WTC11 (cell line): ENCODE results near the gene OSBPL10. TPM values are rescaled to one million over a fixed set of nuclear protein-coding genes. Genes with fewer than 3 reads are reported as not detected.

Source experiments
- ATAC-seq: fragments of 200-7000 bp; cut with Tn5 transposase; 2 replicates; pipeline ENCODE4 v1.10.0; 2021; ENCODE audit warnings: mild to moderate bottlenecking, moderate library complexity
- CTCF ChIA-PET: fragments of 300-600 bp; sonication (Branson Sonifier 250); formaldehyde crosslinking; loops from one replicate; lab custom pipeline; 2021; ENCODE audit warnings: antibody characterized with exemption; lab: Charles Lee
- POLR2A ChIA-PET: fragments of 350-600 bp; sonication (Branson Sonifier 250); formaldehyde crosslinking; loops from one replicate; lab custom pipeline; 2021; ENCODE audit warnings: antibody characterized with exemption; lab: Charles Lee
- DNase-seq: peaks from one replicate; pipeline ENCODE4 v3.0.0; 2021; ENCODE audit warnings: low spot score
- H3K27ac Mint-ChIP-seq: 2 replicates; pipeline ENCODE4 v1.8.0; 2021; ENCODE audit warnings: mixed read lengths
- H3K27me3 Mint-ChIP-seq: 2 replicates; pipeline ENCODE4 v1.8.0; 2021; ENCODE audit warnings: low read depth, mild to moderate bottlenecking, moderate library complexity, mixed read lengths
- H3K36me3 Mint-ChIP-seq: 2 replicates; pipeline ENCODE4 v1.8.0; 2021; ENCODE audit warnings: mixed read lengths
- H3K4me1 Mint-ChIP-seq: 2 replicates; pipeline ENCODE4 v1.8.0; 2022; ENCODE audit warnings: mixed read lengths
- H3K4me3 Mint-ChIP-seq: 2 replicates; pipeline ENCODE4 v1.8.0; 2021; ENCODE audit warnings: mild to moderate bottlenecking, moderate library complexity, mixed read lengths
- H3K9me3 Mint-ChIP-seq: 2 replicates; pipeline ENCODE4 v1.8.0; 2021; ENCODE audit warnings: mixed read lengths
- ETV6 ChIP-seq: sonication (generic); formaldehyde crosslinking; IDR thresholded peaks from 2 replicates; pipeline ENCODE4 v1.8.1; 2022; ENCODE audit warnings: mild to moderate bottlenecking, missing genetic modification reagents
- GTF2I ChIP-seq: fragments of 250-450 bp; sonication (Bioruptor Pico); conservative IDR thresholded peaks from 2 replicates; pipeline ENCODE4 v1.4.0; 2021; ENCODE audit warnings: mild to moderate bottlenecking
- MXD4 ChIP-seq: fragments of 250-450 bp; sonication (Bioruptor Pico); IDR thresholded peaks from 2 replicates; pipeline ENCODE4 v1.8.0; 2021; ENCODE audit warnings: mild to moderate bottlenecking, moderate library complexity, borderline replicate concordance
- MYBL2 ChIP-seq: sonication (generic); formaldehyde crosslinking; IDR thresholded peaks from 2 replicates; pipeline ENCODE4 v1.8.1; 2023; ENCODE audit warnings: mild to moderate bottlenecking, moderate library complexity, missing genetic modification reagents
- RELA ChIP-seq: sonication (generic); formaldehyde crosslinking; IDR thresholded peaks from 2 replicates; pipeline ENCODE4 v1.8.1; 2022; ENCODE audit warnings: missing genetic modification reagents, mild to moderate bottlenecking, borderline replicate concordance
- SMAD3 ChIP-seq: sonication (generic); formaldehyde crosslinking; IDR thresholded peaks from 2 replicates; pipeline ENCODE4 v1.8.0; 2022; ENCODE audit warnings: missing genetic modification reagents, mild to moderate bottlenecking, borderline replicate concordance
- SMAD4 ChIP-seq: sonication (generic); formaldehyde crosslinking; IDR thresholded peaks from 2 replicates; pipeline ENCODE4 v1.8.0; 2022; ENCODE audit warnings: mild to moderate bottlenecking, missing genetic modification reagents
- SOX15 ChIP-seq: fragments of 250-450 bp; sonication (Bioruptor Pico); IDR thresholded peaks from 2 replicates; pipeline ENCODE4 v1.9.0; 2021; ENCODE audit warnings: mild to moderate bottlenecking
- TEAD4 ChIP-seq: sonication (generic); formaldehyde crosslinking; IDR thresholded peaks from 2 replicates; pipeline ENCODE4 v1.8.0; 2022; ENCODE audit warnings: mild to moderate bottlenecking, missing genetic modification reagents
- ZNF138 ChIP-seq: sonication (generic); formaldehyde crosslinking; conservative IDR thresholded peaks from 2 replicates; pipeline ENCODE4 v1.8.1; 2022; ENCODE audit warnings: mild to moderate bottlenecking, moderate library complexity, missing genetic modification reagents
- total RNA-seq: library from RNA; stranded (reverse); gene quantifications from 3 replicates; pipeline ENCODE4 v1.2.3, GENCODE V29; 2021
- TF ChIP-seq, protein P1 (sequence below): sonication (generic); formaldehyde crosslinking; IDR thresholded peaks from 2 replicates; pipeline ENCODE4 v1.8.0; 2022; ENCODE audit warnings: mild to moderate bottlenecking, missing genetic modification reagents
- TF ChIP-seq, protein P2 (sequence below): sonication (generic); formaldehyde crosslinking; IDR thresholded peaks from 2 replicates; pipeline ENCODE4 v1.8.1; 2023; ENCODE audit warnings: mild to moderate bottlenecking, moderate library complexity, missing genetic modification reagents
- TF ChIP-seq, protein P3 (sequence below): sonication (generic); formaldehyde crosslinking; IDR thresholded peaks from 2 replicates; pipeline ENCODE4 v1.8.1; 2022; ENCODE audit warnings: mild to moderate bottlenecking, missing genetic modification reagents, moderate library complexity, borderline replicate concordance
- TF ChIP-seq, protein P4 (sequence below): sonication (generic); formaldehyde crosslinking; IDR thresholded peaks from 2 replicates; pipeline ENCODE4 v1.8.1; 2023; ENCODE audit warnings: mild to moderate bottlenecking, missing genetic modification reagents
- TF ChIP-seq, protein P5 (sequence below): sonication (generic); formaldehyde crosslinking; IDR thresholded peaks from 2 replicates; pipeline ENCODE4 v1.8.0; 2023; ENCODE audit warnings: missing genetic modification reagents, mild to moderate bottlenecking, borderline replicate concordance
- TF ChIP-seq, protein P6 (sequence below): sonication (generic); formaldehyde crosslinking; IDR thresholded peaks from 2 replicates; pipeline ENCODE4 v1.8.1; 2023; ENCODE audit warnings: mild to moderate bottlenecking, missing genetic modification reagents, moderate library complexity
- TF ChIP-seq, protein P7 (sequence below): sonication (generic); formaldehyde crosslinking; IDR thresholded peaks from 2 replicates; pipeline ENCODE4 v1.8.1; 2023; ENCODE audit warnings: mild to moderate bottlenecking, missing genetic modification reagents, borderline replicate concordance
- TF ChIP-seq, protein P8 (sequence below): sonication (generic); formaldehyde crosslinking; IDR thresholded peaks from 2 replicates; pipeline ENCODE4 v1.8.1; 2022; ENCODE audit warnings: mild to moderate bottlenecking, moderate library complexity, missing genetic modification reagents

OSBPL10 gene
- total RNA-seq, 1 experiment from 2014 or later: 84.1 TPM

DNA sequence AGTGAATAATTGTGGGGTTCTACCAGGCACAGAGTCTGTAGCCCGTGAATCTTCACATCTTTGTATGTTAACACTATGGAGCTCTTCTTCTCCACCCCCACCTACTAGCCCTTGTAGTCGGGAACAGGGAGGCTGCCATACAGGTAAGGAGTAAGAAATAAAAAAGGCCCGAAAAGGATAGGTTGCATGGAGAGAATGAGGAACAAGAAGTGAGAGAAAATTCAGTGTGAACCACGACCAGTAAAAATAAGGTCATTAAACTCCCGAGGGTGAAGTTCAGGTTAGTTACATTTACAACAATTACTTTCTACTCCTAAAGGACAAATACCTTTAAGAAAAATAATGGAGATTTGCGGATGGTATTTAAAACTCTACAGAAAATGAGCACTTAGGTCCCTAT is 53.3 kb downstream of the OSBPL10 start:
- Mint-ChIP-seq H3K27ac (peak overlapping the region; percentile 35), H3K4me1 (peaks cover 64% of the 10 kb centered on the region), H3K4me3 (no peak overlapping the region), H3K9me3 (peaks cover 3% of the 10 kb centered on the region; the same call in 1 of the 2 replicates), H3K27me3 (no peaks in the 10 kb centered on the region), H3K36me3 (no peaks in the 10 kb centered on the region)
- DNase-seq (no peak), ATAC-seq (no peak; the same call in 1 of the 2 replicates)
- ChIA-PET CTCF (interaction anchor here (0.8 kb wide), 1 partner anchor 16 kb away, joined by 3 read pairs; no protein-coding TSS in a partner anchor), POLR2A (no interaction called here)
- TF ChIP-seq, protein P1, sequence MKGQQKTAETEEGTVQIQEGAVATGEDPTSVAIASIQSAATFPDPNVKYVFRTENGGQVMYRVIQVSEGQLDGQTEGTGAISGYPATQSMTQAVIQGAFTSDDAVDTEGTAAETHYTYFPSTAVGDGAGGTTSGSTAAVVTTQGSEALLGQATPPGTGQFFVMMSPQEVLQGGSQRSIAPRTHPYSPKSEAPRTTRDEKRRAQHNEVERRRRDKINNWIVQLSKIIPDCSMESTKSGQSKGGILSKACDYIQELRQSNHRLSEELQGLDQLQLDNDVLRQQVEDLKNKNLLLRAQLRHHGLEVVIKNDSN (CRISPR knock-in tag): no peak
- TF ChIP-seq MYBL2: no peak
- no peak for TF ChIP-seq SMAD3
- no peak for TF ChIP-seq TEAD4
- TF ChIP-seq, protein P2, sequence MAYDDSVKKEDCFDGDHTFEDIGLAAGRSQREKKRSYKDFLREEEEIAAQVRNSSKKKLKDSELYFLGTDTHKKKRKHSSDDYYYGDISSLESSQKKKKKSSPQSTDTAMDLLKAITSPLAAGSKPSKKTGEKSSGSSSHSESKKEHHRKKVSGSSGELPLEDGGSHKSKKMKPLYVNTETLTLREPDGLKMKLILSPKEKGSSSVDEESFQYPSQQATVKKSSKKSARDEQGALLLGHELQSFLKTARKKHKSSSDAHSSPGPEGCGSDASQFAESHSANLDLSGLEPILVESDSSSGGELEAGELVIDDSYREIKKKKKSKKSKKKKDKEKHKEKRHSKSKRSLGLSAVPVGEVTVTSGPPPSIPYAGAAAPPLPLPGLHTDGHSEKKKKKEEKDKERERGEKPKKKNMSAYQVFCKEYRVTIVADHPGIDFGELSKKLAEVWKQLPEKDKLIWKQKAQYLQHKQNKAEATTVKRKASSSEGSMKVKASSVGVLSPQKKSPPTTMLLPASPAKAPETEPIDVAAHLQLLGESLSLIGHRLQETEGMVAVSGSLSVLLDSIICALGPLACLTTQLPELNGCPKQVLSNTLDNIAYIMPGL (CRISPR knock-in tag): no peak
- TF ChIP-seq SOX15 (CRISPR knock-in tag): no peak
- TF ChIP-seq, protein P3, sequence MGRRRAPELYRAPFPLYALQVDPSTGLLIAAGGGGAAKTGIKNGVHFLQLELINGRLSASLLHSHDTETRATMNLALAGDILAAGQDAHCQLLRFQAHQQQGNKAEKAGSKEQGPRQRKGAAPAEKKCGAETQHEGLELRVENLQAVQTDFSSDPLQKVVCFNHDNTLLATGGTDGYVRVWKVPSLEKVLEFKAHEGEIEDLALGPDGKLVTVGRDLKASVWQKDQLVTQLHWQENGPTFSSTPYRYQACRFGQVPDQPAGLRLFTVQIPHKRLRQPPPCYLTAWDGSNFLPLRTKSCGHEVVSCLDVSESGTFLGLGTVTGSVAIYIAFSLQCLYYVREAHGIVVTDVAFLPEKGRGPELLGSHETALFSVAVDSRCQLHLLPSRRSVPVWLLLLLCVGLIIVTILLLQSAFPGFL (CRISPR knock-in tag): no peak
- no peak for TF ChIP-seq RELA
- TF ChIP-seq, protein P4, sequence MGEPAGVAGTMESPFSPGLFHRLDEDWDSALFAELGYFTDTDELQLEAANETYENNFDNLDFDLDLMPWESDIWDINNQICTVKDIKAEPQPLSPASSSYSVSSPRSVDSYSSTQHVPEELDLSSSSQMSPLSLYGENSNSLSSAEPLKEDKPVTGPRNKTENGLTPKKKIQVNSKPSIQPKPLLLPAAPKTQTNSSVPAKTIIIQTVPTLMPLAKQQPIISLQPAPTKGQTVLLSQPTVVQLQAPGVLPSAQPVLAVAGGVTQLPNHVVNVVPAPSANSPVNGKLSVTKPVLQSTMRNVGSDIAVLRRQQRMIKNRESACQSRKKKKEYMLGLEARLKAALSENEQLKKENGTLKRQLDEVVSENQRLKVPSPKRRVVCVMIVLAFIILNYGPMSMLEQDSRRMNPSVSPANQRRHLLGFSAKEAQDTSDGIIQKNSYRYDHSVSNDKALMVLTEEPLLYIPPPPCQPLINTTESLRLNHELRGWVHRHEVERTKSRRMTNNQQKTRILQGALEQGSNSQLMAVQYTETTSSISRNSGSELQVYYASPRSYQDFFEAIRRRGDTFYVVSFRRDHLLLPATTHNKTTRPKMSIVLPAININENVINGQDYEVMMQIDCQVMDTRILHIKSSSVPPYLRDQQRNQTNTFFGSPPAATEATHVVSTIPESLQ (CRISPR knock-in tag): no peak
- TF ChIP-seq, all 79 proteins: peak for 0

DNA sequence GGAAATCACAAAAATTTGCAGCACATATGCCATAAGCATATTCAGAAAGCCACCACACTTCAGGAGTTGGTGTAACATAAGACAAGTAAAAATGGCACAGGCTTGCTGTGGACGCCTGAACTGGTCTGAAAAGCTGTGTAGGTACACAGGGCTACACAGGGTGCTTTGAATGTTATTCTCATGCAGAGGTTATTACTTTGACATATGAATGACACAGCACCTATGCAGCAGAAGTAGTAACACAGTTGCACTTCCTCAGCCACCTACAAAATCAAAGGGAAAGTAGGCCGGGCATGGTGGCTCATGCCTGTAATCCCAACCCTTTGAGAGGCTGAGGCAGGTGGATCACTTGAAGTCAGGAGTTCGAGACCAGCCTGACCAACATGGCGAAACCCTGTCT is 54.5 kb downstream of the OSBPL10 start:
- no peak overlapping the region for H3K27ac Mint-ChIP-seq
- H3K36me3 Mint-ChIP-seq: peaks cover 5% of the 10 kb centered on the region
- H3K4me3 Mint-ChIP-seq: no peak overlapping the region
- ATAC-seq: no peak
- H3K9me3 Mint-ChIP-seq: peaks cover 7% of the 10 kb centered on the region
- CTCF ChIA-PET: no interaction called here
- no peak for DNase-seq
- H3K4me1 Mint-ChIP-seq: peaks cover 59% of the 10 kb centered on the region
- no peaks in the 10 kb centered on the region for H3K27me3 Mint-ChIP-seq
- POLR2A ChIA-PET: no interaction called here
- TF ChIP-seq MXD4 (CRISPR knock-in tag) (no peak), GTF2I (CRISPR knock-in tag) (no peak), ETV6 (no peak), ZNF138 (CRISPR knock-in tag) (no peak), SMAD4 (CRISPR knock-in tag) (no peak)
- TF ChIP-seq, protein P5, sequence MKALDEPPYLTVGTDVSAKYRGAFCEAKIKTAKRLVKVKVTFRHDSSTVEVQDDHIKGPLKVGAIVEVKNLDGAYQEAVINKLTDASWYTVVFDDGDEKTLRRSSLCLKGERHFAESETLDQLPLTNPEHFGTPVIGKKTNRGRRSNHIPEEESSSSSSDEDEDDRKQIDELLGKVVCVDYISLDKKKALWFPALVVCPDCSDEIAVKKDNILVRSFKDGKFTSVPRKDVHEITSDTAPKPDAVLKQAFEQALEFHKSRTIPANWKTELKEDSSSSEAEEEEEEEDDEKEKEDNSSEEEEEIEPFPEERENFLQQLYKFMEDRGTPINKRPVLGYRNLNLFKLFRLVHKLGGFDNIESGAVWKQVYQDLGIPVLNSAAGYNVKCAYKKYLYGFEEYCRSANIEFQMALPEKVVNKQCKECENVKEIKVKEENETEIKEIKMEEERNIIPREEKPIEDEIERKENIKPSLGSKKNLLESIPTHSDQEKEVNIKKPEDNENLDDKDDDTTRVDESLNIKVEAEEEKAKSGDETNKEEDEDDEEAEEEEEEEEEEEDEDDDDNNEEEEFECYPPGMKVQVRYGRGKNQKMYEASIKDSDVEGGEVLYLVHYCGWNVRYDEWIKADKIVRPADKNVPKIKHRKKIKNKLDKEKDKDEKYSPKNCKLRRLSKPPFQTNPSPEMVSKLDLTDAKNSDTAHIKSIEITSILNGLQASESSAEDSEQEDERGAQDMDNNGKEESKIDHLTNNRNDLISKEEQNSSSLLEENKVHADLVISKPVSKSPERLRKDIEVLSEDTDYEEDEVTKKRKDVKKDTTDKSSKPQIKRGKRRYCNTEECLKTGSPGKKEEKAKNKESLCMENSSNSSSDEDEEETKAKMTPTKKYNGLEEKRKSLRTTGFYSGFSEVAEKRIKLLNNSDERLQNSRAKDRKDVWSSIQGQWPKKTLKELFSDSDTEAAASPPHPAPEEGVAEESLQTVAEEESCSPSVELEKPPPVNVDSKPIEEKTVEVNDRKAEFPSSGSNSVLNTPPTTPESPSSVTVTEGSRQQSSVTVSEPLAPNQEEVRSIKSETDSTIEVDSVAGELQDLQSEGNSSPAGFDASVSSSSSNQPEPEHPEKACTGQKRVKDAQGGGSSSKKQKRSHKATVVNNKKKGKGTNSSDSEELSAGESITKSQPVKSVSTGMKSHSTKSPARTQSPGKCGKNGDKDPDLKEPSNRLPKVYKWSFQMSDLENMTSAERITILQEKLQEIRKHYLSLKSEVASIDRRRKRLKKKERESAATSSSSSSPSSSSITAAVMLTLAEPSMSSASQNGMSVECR (CRISPR knock-in tag): no peak
- TF ChIP-seq, protein P1 (CRISPR knock-in tag): no peak
- TF ChIP-seq, protein P6, sequence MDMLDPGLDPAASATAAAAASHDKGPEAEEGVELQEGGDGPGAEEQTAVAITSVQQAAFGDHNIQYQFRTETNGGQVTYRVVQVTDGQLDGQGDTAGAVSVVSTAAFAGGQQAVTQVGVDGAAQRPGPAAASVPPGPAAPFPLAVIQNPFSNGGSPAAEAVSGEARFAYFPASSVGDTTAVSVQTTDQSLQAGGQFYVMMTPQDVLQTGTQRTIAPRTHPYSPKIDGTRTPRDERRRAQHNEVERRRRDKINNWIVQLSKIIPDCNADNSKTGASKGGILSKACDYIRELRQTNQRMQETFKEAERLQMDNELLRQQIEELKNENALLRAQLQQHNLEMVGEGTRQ (CRISPR knock-in tag): no peak
- TF ChIP-seq, protein P7, sequence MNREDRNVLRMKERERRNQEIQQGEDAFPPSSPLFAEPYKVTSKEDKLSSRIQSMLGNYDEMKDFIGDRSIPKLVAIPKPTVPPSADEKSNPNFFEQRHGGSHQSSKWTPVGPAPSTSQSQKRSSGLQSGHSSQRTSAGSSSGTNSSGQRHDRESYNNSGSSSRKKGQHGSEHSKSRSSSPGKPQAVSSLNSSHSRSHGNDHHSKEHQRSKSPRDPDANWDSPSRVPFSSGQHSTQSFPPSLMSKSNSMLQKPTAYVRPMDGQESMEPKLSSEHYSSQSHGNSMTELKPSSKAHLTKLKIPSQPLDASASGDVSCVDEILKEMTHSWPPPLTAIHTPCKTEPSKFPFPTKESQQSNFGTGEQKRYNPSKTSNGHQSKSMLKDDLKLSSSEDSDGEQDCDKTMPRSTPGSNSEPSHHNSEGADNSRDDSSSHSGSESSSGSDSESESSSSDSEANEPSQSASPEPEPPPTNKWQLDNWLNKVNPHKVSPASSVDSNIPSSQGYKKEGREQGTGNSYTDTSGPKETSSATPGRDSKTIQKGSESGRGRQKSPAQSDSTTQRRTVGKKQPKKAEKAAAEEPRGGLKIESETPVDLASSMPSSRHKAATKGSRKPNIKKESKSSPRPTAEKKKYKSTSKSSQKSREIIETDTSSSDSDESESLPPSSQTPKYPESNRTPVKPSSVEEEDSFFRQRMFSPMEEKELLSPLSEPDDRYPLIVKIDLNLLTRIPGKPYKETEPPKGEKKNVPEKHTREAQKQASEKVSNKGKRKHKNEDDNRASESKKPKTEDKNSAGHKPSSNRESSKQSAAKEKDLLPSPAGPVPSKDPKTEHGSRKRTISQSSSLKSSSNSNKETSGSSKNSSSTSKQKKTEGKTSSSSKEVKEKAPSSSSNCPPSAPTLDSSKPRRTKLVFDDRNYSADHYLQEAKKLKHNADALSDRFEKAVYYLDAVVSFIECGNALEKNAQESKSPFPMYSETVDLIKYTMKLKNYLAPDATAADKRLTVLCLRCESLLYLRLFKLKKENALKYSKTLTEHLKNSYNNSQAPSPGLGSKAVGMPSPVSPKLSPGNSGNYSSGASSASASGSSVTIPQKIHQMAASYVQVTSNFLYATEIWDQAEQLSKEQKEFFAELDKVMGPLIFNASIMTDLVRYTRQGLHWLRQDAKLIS (CRISPR knock-in tag): no peak
- TF ChIP-seq, protein P8, sequence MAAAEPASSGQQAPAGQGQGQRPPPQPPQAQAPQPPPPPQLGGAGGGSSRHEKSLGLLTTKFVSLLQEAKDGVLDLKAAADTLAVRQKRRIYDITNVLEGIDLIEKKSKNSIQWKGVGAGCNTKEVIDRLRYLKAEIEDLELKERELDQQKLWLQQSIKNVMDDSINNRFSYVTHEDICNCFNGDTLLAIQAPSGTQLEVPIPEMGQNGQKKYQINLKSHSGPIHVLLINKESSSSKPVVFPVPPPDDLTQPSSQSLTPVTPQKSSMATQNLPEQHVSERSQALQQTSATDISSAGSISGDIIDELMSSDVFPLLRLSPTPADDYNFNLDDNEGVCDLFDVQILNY (CRISPR knock-in tag): no peak
